AG10803 (cell line): ENCODE measurements around the gene IQGAP3.

Experiments
- DNase-seq: peaks from one replicate; pipeline ENCODE4 v3.0.0; 2010; ENCODE audit warnings: low read depth
- H3K4me3 ChIP-seq: 2 replicates; pipeline ENCODE4 v1.5.1; 2011; ENCODE audit warnings: mild to moderate bottlenecking, low read length, control low read depth
- TF ChIP-seq, protein P1 (sequence below): conservative IDR thresholded peaks from 2 replicates; pipeline ENCODE4 v1.5.1; 2011; ENCODE audit warnings: mild to moderate bottlenecking, low read length, control low read depth, inconsistent platforms

Gene IQGAP3

DNA sequence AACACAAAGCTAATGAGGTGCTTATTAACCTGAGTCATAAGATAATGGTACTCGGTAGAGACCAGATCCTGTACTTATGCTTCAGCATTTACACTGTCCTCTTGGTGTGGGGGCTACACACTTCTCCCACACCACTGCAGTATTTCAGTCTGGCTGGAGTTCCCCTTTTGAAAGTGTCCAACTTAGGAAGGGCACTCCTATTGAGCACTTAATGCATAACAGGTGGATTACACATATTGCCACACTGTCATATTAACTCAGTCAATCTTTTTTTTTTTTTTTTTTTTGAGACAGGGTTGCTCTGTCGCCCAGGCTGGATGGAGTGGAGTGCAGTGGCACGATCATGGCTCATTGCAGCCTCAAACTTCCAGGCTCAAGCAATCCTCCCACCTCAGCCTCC is 27.4 kb upstream of the IQGAP3 start:
- TF ChIP-seq, protein P1, sequence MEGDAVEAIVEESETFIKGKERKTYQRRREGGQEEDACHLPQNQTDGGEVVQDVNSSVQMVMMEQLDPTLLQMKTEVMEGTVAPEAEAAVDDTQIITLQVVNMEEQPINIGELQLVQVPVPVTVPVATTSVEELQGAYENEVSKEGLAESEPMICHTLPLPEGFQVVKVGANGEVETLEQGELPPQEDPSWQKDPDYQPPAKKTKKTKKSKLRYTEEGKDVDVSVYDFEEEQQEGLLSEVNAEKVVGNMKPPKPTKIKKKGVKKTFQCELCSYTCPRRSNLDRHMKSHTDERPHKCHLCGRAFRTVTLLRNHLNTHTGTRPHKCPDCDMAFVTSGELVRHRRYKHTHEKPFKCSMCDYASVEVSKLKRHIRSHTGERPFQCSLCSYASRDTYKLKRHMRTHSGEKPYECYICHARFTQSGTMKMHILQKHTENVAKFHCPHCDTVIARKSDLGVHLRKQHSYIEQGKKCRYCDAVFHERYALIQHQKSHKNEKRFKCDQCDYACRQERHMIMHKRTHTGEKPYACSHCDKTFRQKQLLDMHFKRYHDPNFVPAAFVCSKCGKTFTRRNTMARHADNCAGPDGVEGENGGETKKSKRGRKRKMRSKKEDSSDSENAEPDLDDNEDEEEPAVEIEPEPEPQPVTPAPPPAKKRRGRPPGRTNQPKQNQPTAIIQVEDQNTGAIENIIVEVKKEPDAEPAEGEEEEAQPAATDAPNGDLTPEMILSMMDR, result no peak
- DNase-seq, result no peak
- no peak overlapping the region for H3K4me3 ChIP-seq

DNA sequence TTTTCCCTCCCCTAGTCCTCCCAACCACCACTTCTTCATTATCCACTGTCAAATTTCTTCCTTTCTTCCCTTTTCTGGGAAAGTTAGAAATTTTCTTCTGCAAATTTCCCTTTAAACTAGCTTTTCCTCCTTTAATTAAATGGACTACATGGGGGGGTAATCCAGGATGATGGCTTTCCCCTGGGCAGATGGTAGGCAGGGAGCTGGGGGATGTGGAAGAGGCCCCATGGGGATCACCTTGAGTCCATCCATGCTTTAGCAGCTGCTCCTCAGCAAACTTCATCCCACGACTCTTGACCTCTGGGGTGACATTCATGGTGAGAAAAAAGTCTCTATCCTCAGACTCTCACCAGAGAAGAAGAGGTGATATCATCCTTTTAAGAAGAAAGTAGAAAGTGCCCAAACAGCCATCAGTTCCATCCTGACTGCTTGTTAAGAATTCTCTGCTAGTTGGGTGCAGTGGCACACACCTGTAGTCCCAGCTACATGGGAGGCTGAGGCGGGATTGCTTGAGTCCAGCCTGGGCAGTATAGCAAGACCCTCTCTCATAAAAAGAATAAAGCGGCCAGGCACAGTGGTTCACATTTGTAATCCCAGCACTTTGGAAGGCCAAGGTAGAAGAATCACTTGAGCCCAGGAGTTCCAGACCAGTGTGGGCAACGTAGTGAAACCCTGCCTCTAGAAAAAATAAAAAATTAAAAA is 26.5 kb upstream of the IQGAP3 start:
- H3K4me3 ChIP-seq, result no peak overlapping the region
- TF ChIP-seq, protein P1, result no peak
- no peak for DNase-seq

DNA sequence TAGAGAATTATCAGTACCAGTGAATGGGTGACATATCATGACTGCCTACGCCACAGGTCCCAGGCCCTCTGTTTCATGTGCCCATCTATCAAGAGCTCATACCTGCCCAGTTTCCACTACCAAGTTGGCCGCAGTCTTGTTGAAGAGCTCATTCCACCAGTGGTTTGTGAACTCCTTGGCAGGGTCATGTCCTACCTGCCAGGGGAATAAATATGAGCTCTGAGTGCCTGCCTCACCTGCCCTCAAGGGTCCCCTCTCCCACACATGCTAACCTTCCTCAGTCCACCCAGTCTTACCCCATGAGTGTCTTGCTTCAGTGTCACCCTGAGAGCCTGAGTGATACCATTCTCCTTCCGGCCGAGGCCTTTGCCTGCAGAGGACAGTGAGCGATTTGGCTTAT is 25.8 kb upstream of the IQGAP3 start:
- no peak for DNase-seq
- no peak overlapping the region for H3K4me3 ChIP-seq
- TF ChIP-seq, protein P1, result no peak

DNA sequence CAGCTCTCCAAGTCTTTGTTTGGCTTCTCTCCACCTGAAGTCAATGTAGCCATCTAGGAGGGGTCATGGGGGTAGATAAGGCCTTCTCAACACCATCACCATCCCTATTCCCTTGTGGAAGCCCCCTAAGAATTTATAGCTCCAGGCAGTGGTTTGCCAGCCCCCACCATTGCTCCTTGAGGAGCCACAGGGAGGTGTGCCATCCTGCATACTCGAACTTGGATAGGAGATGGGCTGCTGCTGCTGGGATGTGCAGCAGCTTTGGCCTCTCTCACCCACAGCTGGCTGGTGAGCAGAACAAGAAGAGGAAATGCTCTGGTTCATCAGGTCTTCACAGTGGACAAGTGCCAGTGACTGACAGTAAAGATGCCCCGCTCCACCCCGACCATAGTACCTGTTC is 24.1 kb upstream of the IQGAP3 start:
- DNase-seq, result no peak
- H3K4me3 ChIP-seq, result no peak overlapping the region
- TF ChIP-seq, protein P1, result no peak

DNA sequence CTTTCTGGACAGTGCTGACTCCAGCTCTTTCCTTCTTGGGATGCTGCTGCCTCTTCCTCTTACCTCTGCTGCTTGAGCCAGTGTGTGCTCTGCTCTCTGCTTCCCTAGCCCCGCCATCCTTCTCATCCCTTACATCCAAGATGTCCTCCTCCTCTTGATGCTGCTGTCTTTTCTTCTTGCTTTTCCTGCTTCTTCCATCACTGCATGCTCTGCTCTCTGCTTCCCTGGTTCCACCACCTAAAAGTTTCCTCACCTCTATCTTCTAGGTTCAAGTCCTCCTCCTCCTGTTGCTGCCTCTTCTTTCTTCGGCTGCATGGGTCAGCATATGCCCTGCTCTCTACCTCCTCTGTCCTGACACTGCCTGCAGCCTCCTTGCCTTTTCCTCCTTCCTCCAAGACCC is 22.7 kb upstream of the IQGAP3 start:
- H3K4me3 ChIP-seq, result no peak overlapping the region
- DNase-seq, result no peak
- TF ChIP-seq, protein P1, result no peak

DNA sequence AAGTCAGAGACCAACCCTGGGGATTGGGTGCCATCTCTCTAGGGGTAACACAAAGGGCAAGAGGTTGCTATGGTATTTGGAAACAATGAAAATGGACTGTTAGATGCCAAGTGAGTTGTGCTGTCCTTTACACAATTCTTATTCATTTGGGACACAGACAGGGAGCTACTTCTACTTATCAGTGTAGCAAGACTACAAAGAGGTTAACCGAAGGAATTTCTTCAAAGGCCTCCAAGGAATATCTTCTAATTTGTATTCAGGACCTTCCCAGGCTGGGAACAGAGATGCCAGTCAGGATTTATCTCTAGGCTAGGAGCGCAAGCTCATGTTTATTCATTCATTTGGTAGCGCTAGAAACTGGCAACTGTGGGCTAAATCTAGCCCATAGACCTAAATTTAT is 21.8 kb upstream of the IQGAP3 start:
- TF ChIP-seq, protein P1, result no peak
- DNase-seq, result no peak

DNA sequence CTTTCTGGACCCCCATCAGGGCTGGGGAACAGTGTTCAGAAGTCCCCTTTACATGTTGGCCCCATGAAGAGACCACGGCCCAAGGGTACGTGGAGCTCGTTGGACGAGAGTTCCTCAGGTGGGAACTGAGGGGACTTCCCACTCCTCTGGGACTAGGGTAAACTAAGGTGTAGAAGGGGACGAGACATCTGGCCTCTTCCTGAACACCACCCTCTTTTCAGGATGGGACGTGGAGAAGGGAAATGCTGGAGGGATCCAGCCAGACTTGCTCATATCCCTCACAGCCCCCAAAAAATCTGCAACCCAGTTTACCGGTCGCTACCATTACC is 21.3 kb upstream of the IQGAP3 start:
- TF ChIP-seq, protein P1, result no peak
- DNase-seq, result no peak
- H3K4me3 ChIP-seq, result no peak overlapping the region

More for the DNA sequence above, 21.8 kb upstream of the IQGAP3 start:
- no peak overlapping the region for H3K4me3 ChIP-seq
